K562 (cell line): ENCODE results near the gene GPR21. TPM values are rescaled to one million over a fixed set of nuclear protein-coding genes. Genes with fewer than 3 reads are reported as not detected.

Experiments used
- ARID1B ChIP-seq: fragments of 450-650 bp; IDR thresholded peaks from 2 replicates; pipeline ENCODE4 v1.6.1; 2016; ENCODE audit warnings: antibody characterized with exemption, mild to moderate bottlenecking, inconsistent platforms
- ARID3A ChIP-seq: IDR thresholded peaks from 2 replicates; pipeline ENCODE4 v1.6.1; 2012; ENCODE audit warnings: low read depth, low read length, improper control_type of control experiment, borderline replicate concordance
- ARID3B ChIP-seq: fragments of 250-450 bp; sonication (Bioruptor Pico); IDR thresholded peaks from 2 replicates; pipeline ENCODE4 v1.4.0; 2020; ENCODE audit warnings: borderline replicate concordance
- ATF3 ChIP-seq, 2 experiments: fragments of 450-650 bp in 1 of 2; sonication (generic) in 1 of 2; formaldehyde crosslinking in 1 of 2; IDR thresholded peaks in 1 of 2; conservative IDR thresholded peaks in 1 of 2; 2 replicates each; pipeline versions ENCODE4 v1.6.1 to v1.8.1; 2016 to 2023; ENCODE audit warnings: mild to moderate bottlenecking in 2 of 2, moderate library complexity in 2 of 2, inconsistent platforms in 1 of 2, missing genetic modification reagents in 1 of 2
- C11orf30 ChIP-seq: fragments of 450-650 bp; IDR thresholded peaks from 2 replicates; pipeline ENCODE4 v1.6.1; 2016; ENCODE audit warnings: low read depth, mild to moderate bottlenecking
- CCAR2 ChIP-seq: fragments of 200-400 bp; formaldehyde crosslinking; IDR thresholded peaks from 2 replicates; pipeline ENCODE4 v1.6.1; 2017; ENCODE audit warnings: mild to moderate bottlenecking, low read depth, low read length
- GMEB1 ChIP-seq: fragments of 250-450 bp; sonication (Bioruptor Pico); IDR thresholded peaks from 2 replicates; pipeline ENCODE4 v1.4.0; 2020; ENCODE audit warnings: mild to moderate bottlenecking
- KAT2B ChIP-seq: IDR thresholded peaks from one replicate; pipeline ENCODE4 v1.6.1; 2012; ENCODE audit warnings: low read depth, mild to moderate bottlenecking, control low read depth, inconsistent platforms, low read length, moderate library complexity
- MAFF ChIP-seq: IDR thresholded peaks from 2 replicates; pipeline ENCODE4 v1.6.1; 2012; ENCODE audit warnings: low read length, improper control_type of control experiment
- MAFG ChIP-seq: fragments of 450-650 bp; conservative IDR thresholded peaks from 2 replicates; pipeline ENCODE4 v1.6.1; 2016; ENCODE audit warnings: missing genetic modification characterization, missing compliant biosample characterization
- MNT ChIP-seq, 2 experiments: fragments of 450-650 bp; conservative IDR thresholded peaks; 2 replicates each; pipeline ENCODE4 v1.6.1; 2017; ENCODE audit warnings: mild to moderate bottlenecking in 2 of 2, moderate library complexity in 2 of 2
- NFE2L1 ChIP-seq: fragments of 450-650 bp; IDR thresholded peaks from 2 replicates; pipeline ENCODE4 v1.6.1; 2016; ENCODE audit warnings: missing genetic modification characterization, low read depth, mild to moderate bottlenecking, missing compliant biosample characterization, moderate library complexity, borderline replicate concordance
- PBX2 ChIP-seq, 2 experiments: IDR thresholded peaks in 1 of 2; conservative IDR thresholded peaks in 1 of 2; 2 replicates each; pipeline ENCODE4 v1.6.1; 2016; ENCODE audit warnings: low read depth in 2 of 2, mild to moderate bottlenecking in 1 of 2, missing compliant biosample characterization in 1 of 2, missing genetic modification characterization in 1 of 2, moderate library complexity in 1 of 2
- POLR3G ChIP-seq: IDR thresholded peaks from 2 replicates; pipeline ENCODE4 v1.6.1; 2011; ENCODE audit not compliant: insufficient read length, insufficient replicate concordance; ENCODE audit errors: extremely low read depth
- SMARCA4 ChIP-seq: fragments of 450-650 bp; IDR thresholded peaks from 2 replicates; pipeline ENCODE4 v1.6.1; 2016
- ZBTB1 ChIP-seq: sonication (generic); formaldehyde crosslinking; IDR thresholded peaks from 2 replicates; pipeline ENCODE4 v1.8.1; 2023; ENCODE audit warnings: missing genetic modification reagents, low read depth, mild to moderate bottlenecking, borderline replicate concordance
- ZNF431 ChIP-seq: sonication (generic); formaldehyde crosslinking; IDR thresholded peaks from 2 replicates; pipeline ENCODE4 v1.8.0; 2022; ENCODE audit warnings: mild to moderate bottlenecking, missing genetic modification reagents
- polyA plus RNA-seq, 8 experiments: library from polyadenylated mRNA; depleted of rRNA in 4 of 8; stranded (reverse) in 5 of 8; unstranded in 3 of 8; fragments of >200 nt; fragmentation: Nextera tagmentation in 2 of 8; fragmentation: Illumina TruSeq in 1 of 8; extraction: Ambion mirVana in 2 of 8; extraction: Trizol in 1 of 8; gene quantifications; 2 replicates each; pipeline versions ENCODE4 v1.2.1 to v1.2.3, GENCODE V29; 2011 to 2014; ENCODE audit warnings: inconsistent platforms in 1 of 8, missing spikeins in 1 of 8
- total RNA-seq, 7 experiments: library from RNA; depleted of rRNA in 6 of 7; stranded (reverse); fragments of >200 nt in 6 of 7; fragmentation: Illumina TruSeq in 2 of 7; extraction: Trizol in 2 of 7; gene quantifications; 2 replicates each; pipeline versions ENCODE4 v1.2.1 to v1.2.3, GENCODE V29; 2011 to 2021; ENCODE audit warnings: low replicate concordance in 1 of 7

GPR21 gene
- total and polyA plus RNA-seq, 9 of the 15 experiments (the other 6 are each of a cell fraction or from before 2014, with no cell fraction given), result 0.16 to 0.83 (median 0.36) TPM; not detected in 6

GRCh38 chr9:123003466-123003865 is 30.0 kb upstream of the GPR21 start (continued):
- TF ChIP-seq ARID3B (CRISPR knock-in tag) (no peak), C11orf30 (peak; percentile 97), ZNF431 (CRISPR knock-in tag) (no peak), ARID1B (peak; percentile 69), ATF3 (IDR thresholded peaks at IDR 0.05) (0 out of 2 replicates have a peak, but pooled peaks have one; percentile 6), ATF3 (CRISPR knock-in tag; conservative IDR thresholded peaks at IDR 0.05) (no peak), GMEB1 (CRISPR knock-in tag) (no peak), CCAR2 (no peak), KAT2B (no peak), ZBTB1 (no peak), SMARCA4 (peak; percentile 64), POLR3G (no peak), MNT (conservative IDR thresholded peaks at IDR 0.05) (no peak), MAFF (peak; percentile 96), ARID3A (peak; percentile 58; the same call in 1 of the 2 replicates), MAFG (tag) (peak; percentile 97), PBX2 (CRISPR knock-in tag; IDR thresholded peaks at IDR 0.05; ENCODE audit: low read depth) (no peak), PBX2 (tag; conservative IDR thresholded peaks at IDR 0.05; ENCODE audit: low read depth) (no peak), NFE2L1 (tag) (peak; percentile 80)
